Measurements from ENCODE around the gene PHEX.

- TF ChIP-seq, protein P1, sequence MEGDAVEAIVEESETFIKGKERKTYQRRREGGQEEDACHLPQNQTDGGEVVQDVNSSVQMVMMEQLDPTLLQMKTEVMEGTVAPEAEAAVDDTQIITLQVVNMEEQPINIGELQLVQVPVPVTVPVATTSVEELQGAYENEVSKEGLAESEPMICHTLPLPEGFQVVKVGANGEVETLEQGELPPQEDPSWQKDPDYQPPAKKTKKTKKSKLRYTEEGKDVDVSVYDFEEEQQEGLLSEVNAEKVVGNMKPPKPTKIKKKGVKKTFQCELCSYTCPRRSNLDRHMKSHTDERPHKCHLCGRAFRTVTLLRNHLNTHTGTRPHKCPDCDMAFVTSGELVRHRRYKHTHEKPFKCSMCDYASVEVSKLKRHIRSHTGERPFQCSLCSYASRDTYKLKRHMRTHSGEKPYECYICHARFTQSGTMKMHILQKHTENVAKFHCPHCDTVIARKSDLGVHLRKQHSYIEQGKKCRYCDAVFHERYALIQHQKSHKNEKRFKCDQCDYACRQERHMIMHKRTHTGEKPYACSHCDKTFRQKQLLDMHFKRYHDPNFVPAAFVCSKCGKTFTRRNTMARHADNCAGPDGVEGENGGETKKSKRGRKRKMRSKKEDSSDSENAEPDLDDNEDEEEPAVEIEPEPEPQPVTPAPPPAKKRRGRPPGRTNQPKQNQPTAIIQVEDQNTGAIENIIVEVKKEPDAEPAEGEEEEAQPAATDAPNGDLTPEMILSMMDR (optimal IDR thresholded peaks at IDR 0.05 in 1 of 3, IDR thresholded peaks at IDR 0.05 in 1 of 3, conservative IDR thresholded peaks at IDR 0.05 in 1 of 3; ENCODE audit: extremely low read depth in 1 of 3, insufficient read depth in 2 of 3, low read length in 3 of 3) = no peak
- TF ChIP-seq EZH2 (IDR thresholded peaks at IDR 0.05; ENCODE audit: low read length) = no peak
Measured at GRCh38 chrX:22249371-22249770, 217.2 kb downstream of the PHEX start.
